Posterior cingulate gyrus (tissue), 11 donors: ENCODE data around the gene CAPN10.

Experiments used
- DNase-seq, 10 donors: peaks; one replicate each; pipeline versions ENCODE4 v3.0.0 to v3.0.0-alpha.2; 2020 to 2021; ENCODE audit warnings: mixed read lengths in 3 of 10
- intact Hi-C: fragments of 100-400 bp; cut with DNase I; formaldehyde crosslinking; loops from one replicate; pipeline ENCODE4 v1.15.1; 2023

Gene CAPN10

DNA sequence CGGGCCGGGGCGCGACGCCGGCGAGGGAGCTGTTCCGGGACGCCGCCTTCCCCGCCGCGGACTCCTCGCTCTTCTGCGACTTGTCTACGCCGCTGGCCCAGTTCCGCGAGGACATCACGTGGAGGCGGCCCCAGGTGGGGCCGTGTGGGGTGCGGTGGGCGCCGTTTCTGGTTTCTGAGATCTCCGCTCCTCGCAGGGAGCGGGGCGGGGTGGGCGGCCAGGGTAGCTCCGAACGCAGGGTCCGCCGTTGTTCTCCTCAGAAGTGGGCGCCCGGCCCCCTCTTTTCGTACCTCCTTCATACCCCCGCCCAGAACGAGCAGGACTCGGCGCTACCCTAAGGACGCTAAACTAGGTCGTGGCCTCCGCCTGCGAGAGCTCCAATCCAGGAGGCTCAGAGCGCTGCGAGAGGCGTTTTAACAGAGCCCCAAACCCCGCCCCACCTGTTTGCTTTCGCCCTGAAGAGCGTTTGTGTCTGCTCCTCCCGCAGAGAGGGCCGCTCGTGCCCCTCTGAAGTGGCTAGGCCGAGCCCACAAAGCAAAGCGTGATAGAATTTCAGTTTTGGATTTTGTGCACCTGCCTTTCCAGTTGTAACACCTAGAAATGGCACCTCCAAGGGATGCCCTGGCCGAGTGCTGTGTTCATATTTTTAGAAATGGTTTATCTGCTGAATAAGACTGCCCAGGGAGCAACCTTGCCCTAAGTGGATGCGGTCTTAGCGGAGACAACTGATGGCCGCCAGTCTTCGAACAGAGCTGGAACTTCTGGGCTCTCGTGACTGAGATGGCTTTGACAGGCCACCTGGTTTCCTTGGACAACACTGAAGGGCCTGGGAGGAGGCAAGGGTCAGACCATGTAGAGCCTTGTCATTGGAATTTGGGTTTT is 626 bp downstream of the CAPN10 start:
- DNase-seq = peak in 2 of 10 donors; percentile 35 to 83
- intact Hi-C loops = loop anchor here (1.0 kb wide), 1 partner anchor 26 kb away; no protein-coding TSS in a partner anchor

DNA sequence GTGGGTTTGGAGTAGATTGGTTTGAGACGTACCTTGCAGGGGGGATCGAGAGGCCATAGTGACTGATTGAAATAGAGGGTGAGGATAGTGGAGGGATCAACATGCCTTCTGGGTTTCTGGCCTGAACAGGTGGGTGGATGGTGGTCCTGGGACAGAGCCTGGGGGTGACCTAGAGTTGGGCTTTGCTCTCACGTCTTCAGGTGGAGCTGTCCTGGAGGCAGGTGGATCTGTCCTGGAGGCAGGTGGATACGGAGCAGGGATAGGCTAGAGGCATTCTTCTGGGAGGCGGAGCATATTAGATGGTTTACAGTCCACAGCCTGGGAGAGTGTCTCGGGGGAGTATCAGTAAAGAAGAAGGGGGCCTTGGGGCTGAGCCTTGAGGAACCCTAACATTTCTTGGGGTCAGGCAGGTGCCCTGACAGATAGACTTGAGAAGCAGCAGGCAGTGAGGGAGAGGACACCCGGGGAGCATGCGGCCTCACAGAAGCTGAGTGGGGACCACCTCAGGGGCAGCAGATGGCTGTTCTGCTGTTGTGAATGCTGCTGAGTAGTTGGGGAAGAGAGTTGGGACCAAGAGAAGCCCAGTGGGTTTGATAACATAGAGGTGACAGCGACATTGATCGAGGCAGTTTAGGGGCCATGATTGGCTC is 1.6 kb downstream of the CAPN10 start:
- peak in 2 of 10 donors; percentile 26 to 46 for DNase-seq
- intact Hi-C loops = no loop called here

DNA sequence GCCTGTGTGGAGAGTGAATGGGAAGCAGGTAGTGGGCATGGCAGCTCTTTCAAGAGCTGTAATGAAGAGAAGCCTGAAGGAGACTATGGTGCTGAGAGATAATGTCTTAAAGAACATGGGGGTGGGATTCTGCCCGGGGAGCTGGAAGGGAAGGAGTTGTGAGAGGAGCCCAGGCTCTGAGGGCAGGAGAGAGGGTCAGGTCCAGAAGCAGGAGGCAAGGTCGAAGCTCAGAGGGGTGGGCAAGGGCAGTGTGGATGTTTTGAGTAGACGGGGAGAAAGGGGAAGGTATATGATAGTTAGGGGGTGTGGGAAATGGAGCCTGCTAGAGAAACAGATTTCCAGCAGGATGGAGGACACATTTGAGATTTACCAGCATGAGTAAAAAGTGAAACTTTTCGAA is 2.1 kb downstream of the CAPN10 start:
- DNase-seq = peak in 2 of 10 donors; percentile 5 to 31
- intact Hi-C loops = no loop called here

DNA sequence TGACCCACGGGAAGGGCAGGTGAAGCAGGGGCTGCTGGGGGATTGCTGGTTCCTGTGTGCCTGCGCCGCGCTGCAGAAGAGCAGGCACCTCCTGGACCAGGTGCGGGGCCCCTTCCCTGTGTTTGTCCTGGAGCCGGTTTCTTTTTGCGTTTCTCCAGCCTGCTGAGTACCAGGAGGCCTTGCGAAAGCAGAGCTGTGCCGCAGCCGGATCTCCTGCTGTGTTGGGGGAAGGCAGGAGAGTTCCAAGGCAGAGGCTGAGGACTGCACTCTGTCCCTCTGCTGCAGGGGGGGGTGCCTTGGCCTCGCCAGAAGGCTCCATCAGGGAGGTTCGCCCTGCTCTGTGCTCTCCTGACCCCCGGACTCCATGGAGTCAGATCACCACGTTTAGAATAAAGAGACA is 2.8 kb downstream of the CAPN10 start:
- intact Hi-C loops = no loop called here
- DNase-seq = peak in 4 of 10 donors; percentile 23 to 65 (median 32)

DNA sequence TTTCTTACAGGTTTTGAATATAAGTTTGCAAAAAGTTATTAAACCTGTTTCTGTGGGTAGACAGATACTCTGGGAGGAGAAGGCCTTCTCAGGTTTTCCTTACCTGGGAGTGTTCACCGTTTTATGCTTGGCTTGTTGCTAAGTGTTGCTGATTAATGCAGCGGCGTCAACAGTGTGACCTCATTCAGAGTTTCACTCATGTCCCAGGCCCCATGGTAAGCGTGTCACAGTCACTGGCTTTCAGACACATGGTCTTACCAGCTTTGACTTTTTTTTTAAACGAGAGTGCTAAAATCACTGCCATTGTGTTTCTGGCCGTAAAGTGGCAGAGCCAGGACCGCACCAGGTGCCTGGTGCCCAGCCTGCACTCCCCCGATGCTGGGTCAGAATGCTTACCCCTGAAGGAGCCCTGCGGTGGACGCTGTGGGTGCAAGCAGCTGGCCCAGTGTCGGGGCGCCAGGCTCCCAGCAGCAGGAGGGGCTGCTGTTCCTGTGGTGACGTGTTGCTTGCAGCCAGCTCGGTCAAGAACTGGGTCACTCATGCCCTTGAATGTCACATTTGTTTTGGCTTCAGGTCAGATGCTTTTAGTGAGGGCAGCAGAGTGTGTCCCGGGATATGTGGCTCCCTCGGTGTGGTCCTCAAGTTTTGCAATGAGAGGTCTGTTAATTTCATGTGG is 3.5 kb downstream of the CAPN10 start:
- intact Hi-C loops = no loop called here
- peak in 4 of 10 donors; percentile 21 to 59 (median 32) for DNase-seq

DNA sequence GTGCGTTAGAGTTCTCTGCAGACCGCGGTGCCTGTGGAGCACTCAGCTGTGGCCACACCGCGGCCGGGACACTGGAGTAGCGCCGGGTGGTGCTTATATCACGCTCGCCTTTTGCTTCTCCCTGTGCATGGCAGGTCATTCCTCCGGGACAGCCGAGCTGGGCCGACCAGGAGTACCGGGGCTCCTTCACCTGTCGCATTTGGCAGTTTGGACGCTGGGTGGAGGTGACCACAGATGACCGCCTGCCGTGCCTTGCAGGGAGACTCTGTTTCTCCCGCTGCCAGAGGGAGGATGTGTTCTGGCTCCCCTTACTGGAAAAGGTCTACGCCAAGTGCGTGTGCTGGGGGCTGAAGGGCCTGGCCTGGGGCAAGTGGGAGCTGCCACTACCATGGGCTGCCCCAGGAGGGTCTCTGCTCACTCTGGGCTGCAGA is 4.2 kb downstream of the CAPN10 start:
- peak in 5 of 10 donors; percentile 8 to 75 (median 29) for DNase-seq
- intact Hi-C loops = no loop called here

DNA sequence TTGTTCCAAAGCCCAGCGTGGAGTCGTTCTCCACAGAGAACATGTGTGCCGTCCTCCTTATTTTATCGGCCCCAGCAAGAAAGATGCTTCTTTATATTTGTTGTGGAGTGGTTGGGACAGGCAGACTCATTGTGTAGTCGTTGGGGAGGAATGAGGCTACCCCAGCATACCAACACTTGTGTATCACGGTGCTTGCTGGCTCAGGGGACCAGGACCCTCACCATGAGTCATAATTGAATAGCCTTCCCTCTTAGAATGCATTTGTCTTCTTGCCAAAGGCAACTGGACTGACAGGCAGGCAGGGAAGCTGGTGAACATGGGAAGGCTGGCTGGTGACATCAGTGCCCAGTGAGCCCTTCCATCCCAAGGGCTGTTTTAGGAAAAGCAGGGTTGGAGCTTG is 4.7 kb downstream of the CAPN10 start:
- peak in 3 of 10 donors; percentile 2 to 35 (median 17) for DNase-seq
- intact Hi-C loops = no loop called here

DNA sequence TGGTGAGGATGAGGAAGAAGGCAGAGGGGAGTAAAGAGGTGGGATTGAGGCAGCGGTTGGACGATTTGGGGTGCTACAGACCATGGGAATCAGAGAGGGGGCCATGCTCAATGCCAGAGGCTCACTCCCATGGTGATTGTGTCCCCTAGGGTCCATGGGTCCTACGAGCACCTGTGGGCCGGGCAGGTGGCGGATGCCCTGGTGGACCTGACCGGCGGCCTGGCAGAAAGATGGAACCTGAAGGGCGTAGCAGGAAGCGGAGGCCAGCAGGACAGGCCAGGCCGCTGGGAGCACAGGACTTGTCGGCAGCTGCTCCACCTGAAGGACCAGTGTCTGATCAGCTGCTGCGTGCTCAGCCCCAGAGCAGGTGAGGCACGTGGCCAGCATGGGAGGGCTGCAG is 5.2 kb downstream of the CAPN10 start:
- DNase-seq = peak in 4 of 10 donors; percentile 20 to 80 (median 66)

DNA sequence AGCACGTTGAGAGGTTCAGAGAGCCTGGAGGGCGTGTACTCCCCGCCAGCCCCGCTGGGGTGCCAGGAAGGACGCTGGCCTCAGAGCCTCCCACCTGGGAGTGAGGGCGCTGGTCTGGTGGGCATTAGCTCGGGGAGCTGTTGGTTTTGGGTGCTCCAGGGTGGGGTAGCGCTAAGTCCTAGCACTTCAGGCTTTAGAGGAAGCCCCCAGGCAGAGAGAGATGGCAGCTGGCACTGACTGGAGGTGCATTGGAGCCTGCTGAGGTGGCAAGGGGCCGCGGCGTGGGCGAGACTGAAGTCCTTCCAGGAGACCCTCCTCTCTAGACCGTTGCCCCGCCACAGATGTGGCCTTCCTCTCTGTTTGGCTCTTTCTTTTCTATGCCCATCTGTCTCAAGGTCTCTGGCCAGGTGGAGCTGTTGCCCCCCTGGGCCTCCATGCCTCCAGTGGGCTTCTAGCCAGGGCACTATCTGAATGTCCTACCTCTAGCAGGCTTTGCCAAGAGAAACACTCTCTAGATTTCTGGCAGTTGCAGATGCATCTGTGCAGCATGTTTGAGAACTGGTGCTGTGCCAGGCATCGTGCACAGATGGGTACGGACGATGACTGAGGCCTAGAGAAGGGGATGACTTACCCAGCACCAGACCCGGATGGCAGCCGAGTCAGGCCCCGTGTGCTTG is 6.6 kb downstream of the CAPN10 start:
- intact Hi-C loops = no loop called here

More for the DNA sequence above, 5.2 kb downstream of the CAPN10 start:
- intact Hi-C loops = no loop called here

DNA sequence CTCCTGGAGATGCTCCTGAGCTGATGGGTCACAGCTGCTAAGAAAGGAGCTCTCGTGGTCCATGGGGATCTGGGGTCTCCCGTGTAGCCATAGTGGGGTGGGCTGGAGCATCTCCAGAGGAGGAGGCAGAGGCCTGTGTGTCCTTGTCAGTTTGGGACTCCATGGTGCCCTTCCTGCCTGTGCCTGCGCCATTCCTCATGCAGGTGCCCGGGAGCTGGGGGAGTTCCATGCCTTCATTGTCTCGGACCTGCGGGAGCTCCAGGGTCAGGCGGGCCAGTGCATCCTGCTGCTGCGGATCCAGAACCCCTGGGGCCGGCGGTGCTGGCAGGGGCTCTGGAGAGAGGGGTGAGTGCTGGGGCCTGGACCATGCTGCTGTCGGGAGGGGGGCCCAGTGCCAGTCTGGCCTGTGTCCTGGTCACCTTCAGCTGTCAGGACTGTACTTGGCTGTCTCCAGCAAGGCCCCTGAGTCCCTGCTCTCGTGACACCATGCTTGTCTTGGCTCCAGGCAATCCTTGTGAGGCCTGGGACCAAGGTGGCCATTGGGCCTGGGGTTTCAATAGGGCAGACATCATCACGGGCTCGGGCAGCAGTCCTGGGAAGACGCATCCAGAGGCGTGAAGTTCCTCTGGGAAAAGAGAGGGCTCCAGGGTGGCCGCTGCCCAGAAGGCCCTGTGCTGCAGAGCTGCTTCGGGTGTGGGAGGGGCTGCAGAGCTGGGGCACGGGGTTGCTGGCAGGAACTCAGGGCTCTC is 7.3 kb downstream of the CAPN10 start:
- intact Hi-C loops = no loop called here
- DNase-seq = peak in 5 of 10 donors; percentile 8 to 76 (median 58)

More for the DNA sequence above, 6.6 kb downstream of the CAPN10 start:
- DNase-seq = peak in 9 of 10 donors; percentile 8 to 91 (median 53)

DNA sequence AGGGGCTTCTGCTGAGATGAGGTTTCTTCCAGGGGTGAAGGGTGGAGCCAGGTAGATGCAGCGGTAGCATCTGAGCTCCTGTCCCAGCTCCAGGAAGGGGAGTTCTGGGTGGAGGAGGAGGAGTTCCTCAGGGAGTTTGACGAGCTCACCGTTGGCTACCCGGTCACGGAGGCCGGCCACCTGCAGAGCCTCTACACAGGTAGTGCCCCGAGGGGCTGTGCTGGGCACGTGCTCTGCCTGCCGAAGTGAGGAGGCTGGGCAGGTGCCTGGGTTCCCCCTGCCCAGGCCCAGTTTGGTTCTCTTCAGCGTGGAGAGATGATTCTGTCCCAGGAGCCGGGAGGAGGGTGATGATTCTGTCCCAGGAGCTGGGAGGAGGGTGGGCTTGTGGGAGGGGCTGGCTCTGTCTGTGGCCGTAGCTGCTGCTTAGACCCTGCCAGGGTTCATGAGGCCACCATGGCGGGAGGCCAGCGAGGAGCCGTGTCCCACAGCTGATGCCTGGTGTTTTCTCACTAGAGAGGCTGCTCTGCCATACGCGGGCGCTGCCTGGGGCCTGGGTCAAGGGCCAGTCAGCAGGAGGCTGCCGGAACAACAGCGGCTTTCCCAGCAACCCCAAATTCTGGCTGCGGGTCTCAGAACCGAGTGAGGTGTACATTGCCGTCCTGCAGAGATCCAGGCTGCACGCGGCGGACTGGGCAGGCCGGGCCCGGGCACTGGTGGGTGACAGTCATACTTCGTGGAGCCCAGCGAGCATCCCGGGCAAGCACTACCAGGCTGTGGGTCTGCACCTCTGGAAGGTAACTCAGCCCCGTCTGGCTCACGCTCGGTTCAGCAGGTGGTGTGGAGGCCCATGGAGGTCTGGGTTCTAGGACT is 8.2 kb downstream of the CAPN10 start:
- intact Hi-C loops = no loop called here
- DNase-seq = peak in 5 of 10 donors; percentile 9 to 86 (median 68)

DNA sequence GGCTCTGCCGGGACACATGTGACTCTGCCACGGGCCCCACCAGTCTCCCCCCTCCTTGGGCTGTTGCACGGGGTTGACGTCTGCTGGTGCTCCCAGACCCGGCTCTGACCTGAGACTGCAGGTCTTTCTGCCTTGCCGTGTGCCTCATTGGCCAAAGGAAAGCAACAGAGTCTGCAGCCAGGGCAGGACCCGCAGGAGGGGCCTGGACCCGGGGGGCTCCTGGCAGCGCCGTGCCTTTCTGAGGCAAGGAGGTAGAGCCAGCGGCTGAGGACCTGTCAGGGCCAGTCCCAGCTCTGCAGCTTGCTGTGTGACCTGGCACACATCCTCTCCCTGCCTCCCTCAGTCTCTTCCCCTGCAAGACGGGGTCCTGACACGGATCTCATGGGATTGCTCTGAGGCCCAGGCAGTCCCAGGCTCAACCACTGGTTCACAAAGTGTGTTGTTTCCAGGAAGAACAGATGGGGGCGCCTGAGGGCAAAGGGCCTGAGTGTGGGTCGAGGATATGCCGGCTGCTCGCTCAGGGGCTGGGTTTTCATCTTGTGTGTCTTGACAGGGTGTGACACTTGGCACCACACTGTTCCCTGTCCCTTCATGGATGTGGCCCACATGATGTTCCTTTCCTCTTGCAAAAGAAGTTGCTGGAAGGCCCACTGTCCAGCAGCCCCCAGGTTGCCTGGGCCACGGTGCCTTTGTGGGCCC is 9.0 kb downstream of the CAPN10 start:
- peak in 5 of 10 donors; percentile 14 to 79 (median 75) for DNase-seq
- intact Hi-C loops = no loop called here

DNA sequence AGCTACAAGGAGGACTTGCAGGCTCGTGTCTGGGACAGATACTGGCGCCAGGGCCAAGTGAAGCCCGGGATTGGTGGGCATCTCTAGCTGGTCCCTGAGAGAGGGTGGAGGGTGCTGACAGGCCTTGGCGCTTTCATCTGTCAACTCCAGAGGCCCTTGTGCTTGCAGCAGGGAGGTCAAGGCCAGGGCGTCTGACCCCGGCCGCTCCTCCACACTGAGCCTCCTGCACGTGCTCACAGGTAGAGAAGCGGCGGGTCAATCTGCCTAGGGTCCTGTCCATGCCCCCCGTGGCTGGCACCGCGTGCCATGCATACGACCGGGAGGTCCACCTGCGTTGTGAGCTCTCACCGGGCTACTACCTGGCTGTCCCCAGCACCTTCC is 9.5 kb downstream of the CAPN10 start:
- DNase-seq = peak in 2 of 10 donors; percentile 9 to 25
- intact Hi-C loops = no loop called here

DNA sequence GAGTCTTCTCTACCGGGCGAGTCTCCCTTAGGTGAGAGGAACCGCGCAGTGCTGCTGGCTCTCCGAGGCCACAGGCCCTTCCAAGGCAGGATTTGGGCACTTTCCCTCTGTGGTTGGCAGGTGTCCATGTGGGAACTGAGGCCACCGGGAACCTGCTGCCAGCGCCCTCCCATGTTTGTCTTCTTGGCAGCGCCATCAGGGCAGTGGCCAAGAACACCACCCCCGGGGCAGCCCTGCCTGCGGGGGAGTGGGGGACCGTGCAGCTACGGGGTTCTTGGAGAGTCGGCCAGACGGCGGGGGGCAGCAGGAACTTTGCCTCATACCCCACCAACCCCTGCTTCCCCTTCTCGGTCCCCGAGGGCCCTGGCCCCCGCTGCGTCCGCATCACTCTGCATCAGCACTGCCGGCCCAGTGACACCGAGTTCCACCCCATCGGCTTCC is 10.0 kb downstream of the CAPN10 start:
- peak; percentile 31 to 96 (median 78) for DNase-seq
- intact Hi-C loops = no loop called here

DNA sequence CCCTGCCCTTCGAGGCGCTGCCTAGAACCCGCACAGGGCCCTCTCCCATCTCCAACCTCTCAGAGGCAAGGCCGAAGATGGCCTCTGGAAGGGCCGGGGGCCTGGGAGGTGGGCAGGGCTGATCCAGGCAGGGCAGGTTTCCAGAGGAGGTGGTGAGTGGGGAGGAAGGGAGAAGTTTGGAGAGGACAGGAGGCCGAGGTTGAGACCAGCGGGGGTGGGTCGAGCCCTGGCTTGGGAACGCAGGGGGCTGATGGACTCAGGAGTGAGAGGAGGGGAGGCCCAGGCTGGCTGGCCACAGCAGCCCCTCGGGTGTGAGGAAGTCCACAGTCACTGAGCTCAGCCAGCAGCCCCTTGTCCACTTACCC is 10.5 kb downstream of the CAPN10 start:
- DNase-seq = peak in 5 of 10 donors; percentile 8 to 72 (median 68)
- intact Hi-C loops = no loop called here

DNA sequence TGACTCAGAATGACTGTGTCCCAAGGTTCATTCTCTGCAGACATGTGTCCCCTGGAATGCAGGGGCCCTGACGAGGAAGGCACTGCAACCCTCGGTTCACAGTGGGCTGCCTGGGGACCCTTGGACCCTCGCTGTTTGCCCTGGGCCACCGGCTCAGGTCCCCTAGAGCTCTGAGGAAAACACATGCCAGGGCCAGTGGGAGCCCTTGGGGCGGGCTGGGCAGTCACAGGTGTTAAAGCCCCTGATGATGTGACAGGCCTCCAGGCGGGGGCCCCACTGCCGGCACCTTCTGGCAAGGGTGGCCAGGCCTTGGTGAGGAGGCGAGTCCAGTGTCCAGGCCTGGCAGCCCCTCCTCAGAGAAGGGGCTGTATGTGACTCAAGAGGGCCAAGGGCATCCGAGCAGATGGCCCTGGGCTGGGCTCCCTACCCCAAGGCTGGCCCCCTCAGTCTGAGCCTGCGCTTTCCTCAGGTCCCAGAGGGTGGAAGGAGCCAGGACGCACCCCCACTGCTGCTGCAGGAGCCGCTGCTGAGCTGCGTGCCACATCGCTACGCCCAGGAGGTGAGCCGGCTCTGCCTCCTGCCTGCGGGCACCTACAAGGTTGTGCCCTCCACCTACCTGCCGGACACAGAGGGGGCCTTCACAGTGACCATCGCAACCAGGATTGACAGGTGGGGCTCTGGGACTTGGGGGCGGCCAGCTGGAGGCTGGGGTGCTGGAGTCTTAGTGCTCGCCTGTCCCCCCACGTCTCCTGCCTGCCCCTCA is 11.1 kb downstream of the CAPN10 start:
- DNase-seq = peak in 4 of 10 donors; percentile 5 to 78 (median 40)
- intact Hi-C loops = no loop called here

DNA sequence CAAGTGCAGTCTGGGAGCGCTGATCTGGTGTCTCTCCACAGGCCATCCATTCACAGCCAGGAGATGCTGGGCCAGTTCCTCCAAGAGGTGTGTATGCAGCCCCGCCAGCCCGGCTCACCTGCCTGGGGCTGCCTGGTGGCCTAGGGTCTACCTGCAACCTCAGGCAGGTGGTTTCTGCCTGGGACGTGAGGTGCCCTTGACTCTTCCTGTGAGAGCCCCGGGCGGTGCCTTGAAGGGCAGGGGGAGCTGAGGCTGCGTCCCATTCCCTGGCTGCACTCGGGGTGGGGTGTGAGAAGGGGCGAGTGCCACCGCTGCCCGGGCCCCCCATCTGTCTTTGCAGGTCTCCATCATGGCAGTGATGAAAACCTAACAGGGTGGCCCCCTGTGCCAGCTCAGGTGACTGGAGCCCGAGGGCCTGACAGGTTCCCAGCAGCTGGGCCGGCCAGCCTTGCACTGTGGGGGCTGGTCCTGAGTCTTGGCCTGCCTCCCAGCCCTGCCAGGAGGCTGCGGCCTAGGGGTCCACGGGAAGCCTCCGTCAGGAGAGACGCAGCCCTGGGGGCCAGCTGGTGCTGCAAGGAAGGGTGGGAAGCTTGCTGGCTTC is 11.9 kb downstream of the CAPN10 start:
- peak in 4 of 10 donors; percentile 3 to 80 (median 39) for DNase-seq
- intact Hi-C loops = no loop called here
